ENCODE measurements around the gene DLGAP4. TPM values are rescaled to one million over a fixed set of nuclear protein-coding genes. Genes with fewer than 3 reads are reported as not detected.

Gene DLGAP4
- total and polyA plus RNA-seq, 2 of the 13 experiments (the other 11 are each of a cell fraction or from before 2014, with no cell fraction given), result 15.2 to 26.7 TPM

DNA sequence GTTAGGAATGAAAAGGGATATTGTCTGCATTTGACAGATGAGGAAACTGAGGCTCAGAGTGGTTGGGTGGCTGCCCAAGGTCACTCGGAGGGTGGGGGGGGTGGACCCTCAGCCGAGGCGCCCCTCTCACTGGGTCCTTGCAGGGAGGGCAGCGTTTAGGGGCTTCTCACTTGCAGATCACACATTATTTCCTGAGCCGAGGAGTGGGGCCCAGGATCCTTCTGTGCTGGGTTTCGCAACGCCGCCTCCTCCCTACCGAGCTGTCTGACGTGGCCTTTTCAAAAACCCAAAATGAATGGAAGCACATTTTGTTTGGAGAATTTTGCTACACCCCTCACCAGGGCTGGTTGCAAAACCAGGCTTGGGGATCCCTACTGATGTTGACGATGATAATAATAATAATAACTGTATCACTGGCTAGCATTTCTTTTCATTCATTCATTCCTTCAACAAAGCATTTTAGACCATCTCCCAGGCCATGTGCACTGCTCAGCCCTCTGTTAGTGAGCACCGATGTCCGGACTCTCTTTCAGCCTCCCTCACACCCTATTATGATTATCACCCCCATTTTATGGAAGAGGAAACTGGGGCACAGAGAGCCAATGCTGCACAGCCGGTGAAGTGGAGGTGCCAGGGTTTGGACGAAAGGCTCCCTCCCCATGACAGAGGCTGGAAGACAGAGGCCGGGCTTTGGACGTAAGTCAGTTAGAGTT, 5.2 kb downstream of the DLGAP4 start:
- ATAC-seq (no peak), FAIRE-seq (no peak), DNase-seq (ENCODE audit: low spot score) (no peak)
- Histone ChIP-seq H3K27ac (ENCODE audit: extremely low read length, insufficient read depth, low read length) (no peak overlapping the region), H4K20me1 (ENCODE audit: insufficient read depth, low read length) (no peaks in the 10 kb centered on the region; the same call in 1 of the 2 replicates), H3K36me3 (replicated peaks in 1 of 2; ENCODE audit: control insufficient read depth in 1 of 2, insufficient read depth in 2 of 2, low read length in 2 of 2) (no peaks in the 10 kb centered on the region), H3K27me3 (ENCODE audit: control insufficient read depth in 1 of 2, insufficient read depth in 2 of 2, low read length in 2 of 2) (peaks cover 6 to 36% of the 10 kb centered on the region in 2 experiments), H3K4me3 (replicated peaks in 1 of 3; ENCODE audit: insufficient read depth in 1 of 3, low read depth in 2 of 3, low read length in 3 of 3) (no peak overlapping the region), H3K79me2 (ENCODE audit: insufficient read depth, low read length) (no peaks in the 10 kb centered on the region), H3K9me3 (ENCODE audit: low read length) (no peaks in the 10 kb centered on the region), H3K9ac (ENCODE audit: insufficient read depth, low read depth, low read length) (no peak overlapping the region), H3K4me2 (ENCODE audit: low read depth, low read length) (no peak overlapping the region), H3K4me1 (ENCODE audit: insufficient read depth, low read length) (no peaks in the 10 kb centered on the region), H2AFZ (ENCODE audit: low read length) (no peak overlapping the region)
- intact Hi-C loops (cut with micrococcal nuclease; ENCODE audit: unreplicated experiment), result no loop called here
- ChIA-PET CTCF (ENCODE audit: low intra/inter-chr PET ratio, low total read pairs) (no interaction called here), POLR2A (no interaction called here)
- 51% methylated on average over 17 of the region's 17 CpGs for WGBS (ENCODE audit: low lambda C conversion rate)
- no TSS peak for BruUV-seq (replicated peaks)
- TF ChIP-seq ZNF460 (CRISPR knock-in tag; IDR thresholded peaks at IDR 0.05; ENCODE audit: borderline replicate concordance) (no peak), CEBPB (IDR thresholded peaks at IDR 0.05; ENCODE audit: borderline replicate concordance, low read depth, low read length) (peak; percentile 81)
- in situ Hi-C loops (cut with HindIII; ENCODE audit: extremely low pct_ligation_motif_present, low pct_unique_long_range_greater_than_20kb), result no loop called here

DNA sequence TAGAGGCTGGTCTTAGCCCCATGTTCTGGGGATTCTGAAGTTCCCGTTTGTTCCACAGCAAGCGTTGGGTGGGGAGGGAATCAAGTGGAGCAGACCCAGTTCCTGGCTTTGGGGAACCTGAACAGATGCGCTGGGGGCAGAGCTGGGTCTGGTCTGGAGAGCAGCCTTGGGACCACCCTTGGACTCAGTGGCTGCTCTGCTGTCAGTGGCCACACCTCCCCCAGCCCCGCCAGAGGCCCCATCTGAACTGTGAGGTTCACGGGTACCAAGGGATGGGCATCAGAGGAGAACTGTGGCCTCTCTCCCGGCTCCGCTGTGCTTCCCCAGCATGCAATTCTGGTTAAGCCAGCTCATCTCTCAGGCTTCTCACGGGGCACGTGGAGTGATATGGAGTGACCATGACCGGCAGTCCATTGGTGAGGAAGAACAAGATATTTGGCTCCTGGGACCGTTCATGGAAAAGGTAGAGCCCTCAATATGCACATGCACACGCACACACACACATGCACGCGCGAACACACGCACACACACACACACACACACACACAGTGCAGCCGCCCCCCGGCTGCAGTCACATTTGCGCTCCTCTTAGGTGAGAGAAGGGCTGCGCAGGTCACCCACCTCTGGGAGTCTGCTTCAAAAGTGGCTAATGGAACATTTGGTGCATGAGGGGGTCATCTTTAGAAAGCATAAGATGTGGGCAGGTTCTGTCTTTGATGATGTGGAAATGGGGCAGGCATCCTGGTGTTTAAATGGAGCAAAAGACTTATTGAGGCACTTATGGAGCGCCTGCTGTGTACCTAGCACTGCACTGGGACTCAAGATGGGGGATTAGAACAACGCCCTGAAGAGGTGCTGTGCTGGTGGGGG, 6.0 kb downstream of the DLGAP4 start:
- DNase-seq (ENCODE audit: low spot score), result no peak
- ChIA-PET CTCF (ENCODE audit: low intra/inter-chr PET ratio, low total read pairs) (no interaction called here), POLR2A (no interaction called here)
- H3K27me3 ChIP-seq (ENCODE audit: control insufficient read depth in 1 of 2, insufficient read depth in 2 of 2, low read length in 2 of 2), result peaks cover 6 to 29% of the 10 kb centered on the region in 2 experiments
- H3K36me3 ChIP-seq (replicated peaks in 1 of 2; ENCODE audit: control insufficient read depth in 1 of 2, insufficient read depth in 2 of 2, low read length in 2 of 2), result no peaks in the 10 kb centered on the region
- TF ChIP-seq MNT (IDR thresholded peaks at IDR 0.05) (peak; percentile 76), POLR2AphosphoS2 (IDR thresholded peaks at IDR 0.05; ENCODE audit: low read depth, low read length) (no peak)
- no peak overlapping the region for H3K27ac ChIP-seq (ENCODE audit: extremely low read length, insufficient read depth, low read length)
- intact Hi-C loops (cut with micrococcal nuclease; ENCODE audit: unreplicated experiment) (no loop called here), in situ Hi-C loops (cut with HindIII; ENCODE audit: extremely low pct_ligation_motif_present, low pct_unique_long_range_greater_than_20kb) (no loop called here)
- H4K20me1 ChIP-seq (ENCODE audit: insufficient read depth, low read length), result no peaks in the 10 kb centered on the region; the same call in 1 of the 2 replicates
- no peaks in the 10 kb centered on the region for H3K9me3 ChIP-seq (ENCODE audit: low read length)
- no peak for ATAC-seq
- H3K4me1 ChIP-seq (ENCODE audit: insufficient read depth, low read length), result no peaks in the 10 kb centered on the region
- FAIRE-seq, result no peak
- 61% methylated on average over 19 of the region's 22 CpGs for WGBS (ENCODE audit: low lambda C conversion rate)
- H3K4me3 ChIP-seq (replicated peaks in 1 of 3; ENCODE audit: insufficient read depth in 1 of 3, low read depth in 2 of 3, low read length in 3 of 3), result no peak overlapping the region
- no peaks in the 10 kb centered on the region for H3K79me2 ChIP-seq (ENCODE audit: insufficient read depth, low read length)
- H2AFZ ChIP-seq (ENCODE audit: low read length), result no peak overlapping the region
- H3K9ac ChIP-seq (ENCODE audit: insufficient read depth, low read depth, low read length), result no peak overlapping the region
- no peak overlapping the region for H3K4me2 ChIP-seq (ENCODE audit: low read depth, low read length)
- no TSS peak for BruUV-seq (replicated peaks)

All from HepG2 (cell line).